Stimulated activated naive B cell treated with anti-CD40 and anti-IgM and Interleukin-4, amounts not matched to agents 10 μg/mL and 1 μg/mL and 100 μg/mL, for 72 hours (primary cell): ENCODE data around the gene PRKG1.

ENCODE experiments used
- ATAC-seq, 2 donors: fragments of 150-1000 bp; cut with Tn5 transposase; replicated peaks; 2 replicates each; pipeline ENCODE4 v1.10.0; 2021; ENCODE audit warnings: moderate library complexity in 1 of 2
- DNase-seq: peaks from one replicate; pipeline ENCODE4 v3.0.0; 2021
- H3K27ac Mint-ChIP-seq: one replicate; pipeline ENCODE4 v1.8.0; 2022; ENCODE audit warnings: mild to moderate bottlenecking, mixed read lengths
- H3K27me3 Mint-ChIP-seq, 2 donors: one replicate each; pipeline ENCODE4 v1.8.0; 2022; ENCODE audit warnings: mixed read lengths in 2 of 2
- H3K36me3 Mint-ChIP-seq, 2 donors: one replicate each; pipeline ENCODE4 v1.8.0; 2022; ENCODE audit warnings: mixed read lengths in 2 of 2, mild to moderate bottlenecking in 1 of 2
- H3K4me1 Mint-ChIP-seq, 2 donors: one replicate each; pipeline ENCODE4 v1.8.0; 2022; ENCODE audit warnings: mixed read lengths in 2 of 2, mild to moderate bottlenecking in 1 of 2
- H3K4me3 Mint-ChIP-seq, 2 donors: one replicate each; pipeline ENCODE4 v1.8.0; 2022; ENCODE audit warnings: mild to moderate bottlenecking in 2 of 2, mixed read lengths in 2 of 2, moderate library complexity in 1 of 2
- H3K9me3 Mint-ChIP-seq, 2 donors: one replicate each; pipeline ENCODE4 v1.8.0; 2022; ENCODE audit warnings: mixed read lengths in 2 of 2, mild to moderate bottlenecking in 1 of 2

The PRKG1 gene

DNA sequence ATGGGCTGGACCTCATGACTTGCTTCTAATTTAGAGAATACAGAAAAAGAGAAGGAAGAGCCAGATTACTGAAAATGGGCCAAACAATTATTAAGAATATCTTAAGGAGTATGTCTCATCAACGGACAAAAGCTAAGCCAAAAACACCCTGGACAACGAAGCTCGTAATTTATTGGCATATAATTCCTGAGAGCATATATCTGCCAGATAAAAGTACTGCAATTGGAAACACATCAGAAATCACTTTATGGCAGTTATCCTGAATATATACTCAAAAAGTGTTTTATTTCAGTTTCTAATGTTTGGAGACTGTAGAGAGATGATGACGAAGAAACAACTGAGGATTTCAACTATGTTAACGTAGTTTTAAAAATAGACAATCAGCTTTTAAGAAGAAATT lies 413.3 kb downstream of the PRKG1 start:
- Mint-ChIP-seq H3K4me1 (no peaks in the 10 kb centered on the region), H3K27ac (no peak overlapping the region), H3K36me3 (no peaks in the 10 kb centered on the region), H3K4me3 (no peak overlapping the region), H3K27me3 (no peaks in the 10 kb centered on the region), H3K9me3 (no peaks in the 10 kb centered on the region)
- no peak for ATAC-seq
- DNase-seq, result no peak

DNA sequence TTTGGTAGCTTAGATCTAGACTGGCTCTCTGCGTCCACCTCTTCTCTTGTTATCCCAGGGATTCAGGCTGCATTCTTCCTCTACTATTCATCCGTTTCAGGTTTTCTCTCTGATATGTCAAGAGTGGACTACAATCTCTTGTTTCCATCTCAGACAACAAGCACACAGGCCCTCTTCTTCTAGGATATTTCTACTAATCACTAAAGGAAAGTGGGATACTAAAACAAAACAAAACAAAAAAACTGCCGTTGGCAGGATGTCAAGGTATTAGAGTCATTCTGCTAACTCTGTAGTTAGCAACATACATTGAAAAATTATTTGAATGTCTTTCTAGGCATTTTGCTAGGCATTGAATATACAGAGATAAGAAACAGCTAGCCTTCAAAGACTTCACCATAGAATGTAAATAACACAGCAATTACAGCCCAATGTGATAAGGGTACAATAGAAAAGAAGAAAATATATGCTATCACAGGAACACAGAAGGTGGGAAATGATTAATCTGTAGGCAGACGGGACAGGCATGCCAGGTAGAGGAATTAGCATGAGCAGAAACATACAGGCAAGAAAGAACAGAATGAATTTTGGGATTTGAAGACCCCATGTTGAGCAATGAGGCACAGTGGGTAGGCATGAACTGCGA lies 414.6 kb downstream of the PRKG1 start:
- no peaks in the 10 kb centered on the region for H3K27me3 Mint-ChIP-seq
- no peaks in the 10 kb centered on the region for H3K4me1 Mint-ChIP-seq
- H3K4me3 Mint-ChIP-seq, result no peak overlapping the region
- no peaks in the 10 kb centered on the region for H3K36me3 Mint-ChIP-seq
- H3K27ac Mint-ChIP-seq, result no peak overlapping the region
- no peak for ATAC-seq
- H3K9me3 Mint-ChIP-seq, result no peaks in the 10 kb centered on the region
- no peak for DNase-seq

DNA sequence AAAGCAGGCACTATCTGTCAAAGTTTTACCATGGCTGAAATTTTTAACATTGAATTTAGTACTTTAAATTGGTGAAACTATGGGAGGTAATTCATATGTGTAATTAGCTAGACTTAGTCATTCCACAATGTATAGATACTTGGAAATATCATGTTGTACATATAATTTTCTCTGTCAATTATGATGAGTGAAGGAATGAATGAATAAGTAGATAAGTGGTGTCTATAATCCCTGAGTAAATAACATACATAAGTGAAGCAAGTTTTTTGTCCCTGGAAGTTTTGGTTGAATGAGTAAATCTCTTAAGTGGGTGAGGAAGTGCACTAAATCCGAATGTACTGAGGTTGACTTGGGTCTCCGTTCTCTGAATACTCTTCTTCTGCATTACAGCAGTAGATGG lies 424.1 kb downstream of the PRKG1 start:
- H3K4me1 Mint-ChIP-seq, result no peaks in the 10 kb centered on the region
- H3K27me3 Mint-ChIP-seq, result no peaks in the 10 kb centered on the region
- no peak overlapping the region for H3K27ac Mint-ChIP-seq
- H3K4me3 Mint-ChIP-seq, result no peak overlapping the region
- ATAC-seq, result no peak
- no peaks in the 10 kb centered on the region for H3K36me3 Mint-ChIP-seq
- DNase-seq, result no peak
- no peaks in the 10 kb centered on the region for H3K9me3 Mint-ChIP-seq

DNA sequence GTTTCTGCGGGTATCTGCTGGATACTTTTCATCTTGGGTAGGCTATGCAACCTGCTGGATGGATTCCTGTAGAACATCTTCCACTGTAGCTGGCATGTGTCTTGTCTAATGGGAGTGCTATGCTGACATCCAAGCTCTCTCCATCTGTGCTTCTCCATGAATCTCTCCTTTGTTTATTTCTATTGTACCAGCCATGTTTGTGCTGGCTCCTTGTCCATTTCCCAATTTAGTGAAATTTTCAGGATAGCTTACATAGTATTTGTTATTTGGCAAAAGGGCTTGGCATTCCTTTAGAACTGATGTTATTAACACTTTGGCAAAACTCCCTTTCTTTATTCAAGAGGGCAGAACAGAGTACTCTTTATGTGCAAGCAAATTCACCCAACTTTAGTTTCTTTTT lies 427.1 kb downstream of the PRKG1 start:
- Mint-ChIP-seq H3K36me3 (no peaks in the 10 kb centered on the region), H3K27ac (no peak overlapping the region), H3K4me3 (no peak overlapping the region), H3K27me3 (no peaks in the 10 kb centered on the region), H3K9me3 (peaks cover 0 to 1% of the 10 kb centered on the region in 2 donors), H3K4me1 (no peaks in the 10 kb centered on the region)
- DNase-seq, result no peak
- ATAC-seq, result no peak

DNA sequence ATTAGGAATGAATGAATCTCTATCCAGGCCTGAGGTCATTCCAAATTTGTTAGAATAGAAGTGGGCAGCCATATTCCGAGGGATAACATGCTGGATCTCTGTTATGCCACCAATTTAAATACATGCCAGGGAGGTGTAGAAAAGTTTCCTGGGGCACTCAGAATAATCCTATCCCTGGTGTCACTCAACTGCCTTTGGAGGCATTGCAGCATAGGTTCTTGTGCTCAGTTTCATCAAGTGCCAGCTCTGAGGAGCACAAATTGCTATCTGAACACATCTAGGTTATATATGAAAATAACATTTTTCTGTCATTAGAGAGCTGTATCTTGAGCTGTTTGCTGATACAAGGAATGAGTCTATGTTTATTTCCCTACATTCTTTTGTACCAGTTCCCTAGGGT lies 427.8 kb downstream of the PRKG1 start:
- H3K9me3 Mint-ChIP-seq, result peaks cover 0 to 1% of the 10 kb centered on the region in 2 donors
- H3K4me3 Mint-ChIP-seq, result no peak overlapping the region
- no peaks in the 10 kb centered on the region for H3K4me1 Mint-ChIP-seq
- no peaks in the 10 kb centered on the region for H3K27me3 Mint-ChIP-seq
- no peaks in the 10 kb centered on the region for H3K36me3 Mint-ChIP-seq
- ATAC-seq (no peak), DNase-seq (no peak)
- no peak overlapping the region for H3K27ac Mint-ChIP-seq

DNA sequence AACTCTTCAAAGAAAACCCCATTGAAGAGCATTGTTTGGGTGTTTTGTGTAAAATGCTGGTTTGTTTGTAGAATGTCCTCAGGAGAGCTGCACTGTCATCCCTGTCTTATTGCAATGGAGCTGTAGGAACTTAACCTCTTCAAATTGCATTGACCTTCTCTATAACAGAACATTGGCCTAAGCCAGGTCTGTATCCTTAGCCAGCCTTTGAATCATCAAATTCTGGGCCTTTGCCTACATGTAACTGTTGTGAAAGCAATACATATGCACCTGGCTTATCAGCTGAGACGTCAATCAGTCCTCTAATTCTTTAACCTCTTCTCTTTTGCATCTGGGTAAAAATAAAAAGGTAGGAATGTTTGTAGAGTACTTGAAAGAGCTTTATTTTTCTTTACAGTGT lies 429.1 kb downstream of the PRKG1 start:
- ATAC-seq, result no peak
- Mint-ChIP-seq H3K4me1 (no peaks in the 10 kb centered on the region), H3K27ac (no peak overlapping the region), H3K36me3 (no peaks in the 10 kb centered on the region), H3K4me3 (no peak overlapping the region), H3K9me3 (peaks cover 0 to 1% of the 10 kb centered on the region in 2 donors), H3K27me3 (no peaks in the 10 kb centered on the region)
- no peak for DNase-seq

DNA sequence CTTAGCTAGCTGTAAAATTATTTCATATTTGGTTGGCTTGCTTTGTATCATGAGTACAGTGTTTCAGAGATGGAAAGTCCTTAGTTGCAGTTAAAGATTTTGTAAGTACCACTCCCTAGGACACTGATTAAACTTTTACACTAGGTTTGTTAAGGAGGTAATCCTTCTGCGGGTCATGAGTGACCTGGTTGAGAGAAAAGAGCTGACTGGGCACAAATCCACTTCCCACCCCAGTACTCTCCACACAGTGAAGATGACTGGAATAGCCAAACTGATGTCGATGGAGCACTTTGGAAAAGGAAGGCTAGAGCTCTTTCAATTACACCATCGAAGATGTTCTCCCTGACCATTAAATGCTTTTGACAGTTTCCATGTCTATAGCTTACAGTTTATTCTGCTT lies 433.2 kb downstream of the PRKG1 start:
- H3K9me3 Mint-ChIP-seq, result peaks cover 0 to 1% of the 10 kb centered on the region in 2 donors
- no peaks in the 10 kb centered on the region for H3K36me3 Mint-ChIP-seq
- H3K4me1 Mint-ChIP-seq, result no peaks in the 10 kb centered on the region
- ATAC-seq (no peak), DNase-seq (no peak)
- no peaks in the 10 kb centered on the region for H3K27me3 Mint-ChIP-seq
- no peak overlapping the region for H3K4me3 Mint-ChIP-seq
- no peak overlapping the region for H3K27ac Mint-ChIP-seq

DNA sequence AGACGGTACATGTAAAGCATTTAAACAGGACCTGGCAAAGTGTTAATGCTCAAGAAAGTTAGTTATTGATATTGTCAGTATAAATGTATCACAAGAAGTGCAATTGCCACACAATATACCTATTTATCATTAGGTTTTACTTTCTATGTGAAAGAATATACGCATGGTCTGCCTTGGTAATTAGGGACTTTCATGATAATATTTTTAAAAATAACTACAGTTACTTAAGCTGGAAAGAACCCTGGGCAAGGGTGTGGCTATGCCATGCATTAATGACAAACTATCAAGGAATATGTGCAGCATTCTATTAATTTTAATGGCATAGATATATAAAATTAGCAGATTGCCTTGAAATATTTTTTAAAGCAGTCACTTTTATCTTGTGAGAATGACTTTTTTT lies 433.9 kb downstream of the PRKG1 start:
- Mint-ChIP-seq H3K36me3 (no peaks in the 10 kb centered on the region), H3K9me3 (peaks cover 0 to 1% of the 10 kb centered on the region in 2 donors), H3K27me3 (no peaks in the 10 kb centered on the region), H3K4me1 (no peaks in the 10 kb centered on the region), H3K27ac (no peak overlapping the region), H3K4me3 (no peak overlapping the region)
- DNase-seq (no peak), ATAC-seq (no peak)

DNA sequence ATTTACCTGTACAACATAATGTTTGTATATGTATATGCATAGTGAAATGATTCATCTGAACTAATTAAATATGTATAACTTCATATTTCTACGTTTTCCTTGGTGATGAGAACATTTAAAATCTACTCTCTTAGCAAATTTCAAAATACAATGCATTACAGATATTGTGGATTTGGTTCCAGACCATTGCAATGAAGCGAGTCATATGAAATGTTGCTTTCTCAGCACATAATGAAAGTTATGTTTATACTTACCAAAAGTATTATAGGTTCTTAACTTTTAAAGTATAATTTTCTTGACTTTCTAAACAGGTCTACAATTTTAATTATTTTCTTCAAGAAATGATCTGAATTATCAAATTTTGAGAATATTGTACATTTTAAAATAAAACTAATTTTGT lies 435.9 kb downstream of the PRKG1 start:
- no peak overlapping the region for H3K4me3 Mint-ChIP-seq
- no peak overlapping the region for H3K27ac Mint-ChIP-seq
- no peaks in the 10 kb centered on the region for H3K36me3 Mint-ChIP-seq
- DNase-seq, result no peak
- no peaks in the 10 kb centered on the region for H3K4me1 Mint-ChIP-seq
- peaks cover 0 to 1% of the 10 kb centered on the region in 2 donors for H3K9me3 Mint-ChIP-seq
- no peak for ATAC-seq
- no peaks in the 10 kb centered on the region for H3K27me3 Mint-ChIP-seq

DNA sequence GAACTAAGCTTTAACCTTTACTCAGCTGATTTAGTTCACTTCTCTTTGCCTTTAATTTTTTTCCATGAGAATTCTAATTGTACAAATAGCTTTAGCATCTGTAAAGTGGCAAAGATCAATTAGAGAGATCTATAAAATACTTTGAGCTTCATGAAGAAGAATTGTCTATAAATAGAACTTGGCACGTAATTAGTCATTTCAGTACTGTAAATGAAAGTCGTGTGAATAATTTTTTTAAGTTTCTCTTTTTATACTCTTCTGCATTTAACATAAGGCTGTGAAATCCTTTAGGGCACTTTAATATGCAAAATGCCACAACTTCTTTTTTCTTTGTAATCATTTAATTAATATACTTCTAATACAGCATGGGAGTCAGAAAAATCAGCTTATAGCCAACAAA lies 447.3 kb downstream of the PRKG1 start:
- no peak overlapping the region for H3K4me3 Mint-ChIP-seq
- no peak for ATAC-seq
- no peaks in the 10 kb centered on the region for H3K4me1 Mint-ChIP-seq
- H3K27me3 Mint-ChIP-seq, result peaks cover 0 to 4% of the 10 kb centered on the region in 2 donors
- no peak overlapping the region for H3K27ac Mint-ChIP-seq
- H3K36me3 Mint-ChIP-seq, result no peaks in the 10 kb centered on the region
- no peak for DNase-seq
- peaks cover 2 to 6% of the 10 kb centered on the region in 2 donors for H3K9me3 Mint-ChIP-seq

DNA sequence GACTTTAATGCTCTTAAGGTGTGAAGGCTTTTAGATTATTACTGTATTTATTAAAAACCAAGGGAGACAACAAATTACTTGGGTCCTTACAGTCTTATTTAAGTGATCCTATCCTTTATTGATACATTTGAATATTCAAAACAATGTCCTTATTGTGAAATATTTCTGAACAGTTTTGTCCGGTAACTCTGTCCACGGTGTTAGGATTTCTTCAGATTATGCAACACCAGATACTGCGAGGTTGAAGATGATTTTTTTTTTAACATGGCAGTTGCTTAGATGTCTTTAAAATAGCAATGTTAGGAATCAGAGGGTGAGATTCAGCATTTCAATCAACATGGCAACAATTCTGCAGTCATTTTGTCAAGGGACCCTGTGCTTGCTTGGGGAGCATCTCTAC lies 448.6 kb downstream of the PRKG1 start:
- no peaks in the 10 kb centered on the region for H3K36me3 Mint-ChIP-seq
- no peaks in the 10 kb centered on the region for H3K4me1 Mint-ChIP-seq
- no peak overlapping the region for H3K4me3 Mint-ChIP-seq
- peaks cover 0 to 4% of the 10 kb centered on the region in 2 donors for H3K27me3 Mint-ChIP-seq
- ATAC-seq (no peak), DNase-seq (no peak)
- no peak overlapping the region for H3K27ac Mint-ChIP-seq
- H3K9me3 Mint-ChIP-seq, result peaks cover 0 to 2% of the 10 kb centered on the region in 2 donors

DNA sequence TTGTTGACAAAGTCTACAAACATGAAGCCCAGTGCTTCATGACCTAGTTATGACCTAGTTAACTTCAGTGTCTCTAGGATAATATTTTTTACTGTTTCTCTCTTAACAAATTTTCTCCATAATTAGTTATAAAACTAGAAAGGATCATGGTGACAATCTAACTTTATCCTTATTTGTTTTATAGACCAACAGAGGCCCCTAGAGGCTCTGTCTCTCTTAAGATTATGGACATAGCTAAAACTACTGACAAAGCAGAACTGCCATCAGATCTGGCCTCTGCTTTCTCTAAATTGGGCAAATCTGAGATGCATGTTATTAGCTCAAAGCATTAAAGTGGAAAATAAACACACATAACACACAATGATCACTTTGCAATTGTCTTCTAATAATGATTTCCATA lies 449.2 kb downstream of the PRKG1 start:
- Mint-ChIP-seq H3K27ac (no peak overlapping the region), H3K36me3 (no peaks in the 10 kb centered on the region), H3K9me3 (peaks cover 0 to 2% of the 10 kb centered on the region in 2 donors), H3K4me3 (no peak overlapping the region), H3K27me3 (peaks cover 0 to 4% of the 10 kb centered on the region in 2 donors), H3K4me1 (no peaks in the 10 kb centered on the region)
- ATAC-seq (no peak), DNase-seq (no peak)

DNA sequence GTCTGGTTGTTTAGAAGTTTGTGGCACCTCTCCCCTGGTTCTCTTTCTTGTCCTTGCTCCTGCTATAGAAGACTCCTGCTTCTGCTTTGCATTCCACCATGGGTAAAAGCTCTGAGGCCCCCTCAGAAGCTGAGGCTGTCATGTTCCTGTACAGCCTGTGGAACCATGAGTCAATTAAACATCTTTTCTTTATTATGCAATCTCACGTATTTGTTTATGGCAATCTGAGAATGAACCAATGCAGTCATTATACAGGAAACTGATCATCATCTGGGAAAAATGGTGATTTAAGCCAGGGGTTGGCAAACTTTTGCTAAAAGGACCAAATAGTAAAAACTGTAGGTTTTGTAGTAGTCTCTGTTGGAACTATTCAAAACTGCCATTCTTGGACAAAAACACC lies 449.8 kb downstream of the PRKG1 start:
- H3K27me3 Mint-ChIP-seq, result peaks cover 0 to 4% of the 10 kb centered on the region in 2 donors
- H3K9me3 Mint-ChIP-seq, result peaks cover 0 to 2% of the 10 kb centered on the region in 2 donors
- no peaks in the 10 kb centered on the region for H3K4me1 Mint-ChIP-seq

DNA sequence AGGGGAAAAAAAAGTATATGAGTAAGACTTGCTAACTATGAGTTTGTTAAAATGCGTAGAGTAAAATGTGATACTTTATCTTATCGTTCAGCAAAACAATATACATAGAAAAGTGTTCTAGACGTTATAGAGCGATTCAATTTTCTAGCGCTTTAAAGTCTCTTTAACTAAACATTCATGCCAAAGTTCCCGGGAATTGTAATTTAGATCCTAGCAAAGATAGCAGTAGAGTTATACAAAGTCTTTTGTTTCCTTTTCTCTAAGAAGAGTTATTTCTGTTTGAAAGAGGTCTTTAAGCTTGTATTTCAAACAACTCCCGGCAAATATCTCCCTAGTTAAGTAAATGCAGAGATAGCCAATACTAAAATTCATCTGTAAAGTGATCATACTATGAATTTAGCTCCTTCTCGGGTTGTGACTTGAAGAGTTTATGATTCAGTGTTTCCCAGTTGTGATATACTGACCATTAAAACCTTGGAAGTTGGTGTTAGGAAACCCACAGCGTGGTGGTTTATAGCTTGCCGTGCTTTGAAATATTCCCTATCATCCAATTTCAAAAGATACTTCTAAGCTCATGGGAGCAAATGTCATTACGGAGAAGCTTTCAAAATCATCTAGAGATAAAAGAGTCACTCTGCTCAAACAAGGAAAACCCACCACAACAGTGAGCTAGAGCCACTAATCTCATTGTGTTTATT lies 453.4 kb downstream of the PRKG1 start:
- Mint-ChIP-seq H3K4me1 (no peaks in the 10 kb centered on the region), H3K27ac (no peak overlapping the region), H3K36me3 (no peaks in the 10 kb centered on the region), H3K27me3 (peaks cover 0 to 4% of the 10 kb centered on the region in 2 donors), H3K9me3 (peaks cover 0 to 2% of the 10 kb centered on the region in 2 donors), H3K4me3 (no peak overlapping the region)
- DNase-seq (no peak), ATAC-seq (no peak)

More for the DNA sequence above, 449.8 kb downstream of the PRKG1 start:
- ATAC-seq (no peak), DNase-seq (no peak)
- no peak overlapping the region for H3K27ac Mint-ChIP-seq
- H3K36me3 Mint-ChIP-seq, result no peaks in the 10 kb centered on the region
- no peak overlapping the region for H3K4me3 Mint-ChIP-seq

DNA sequence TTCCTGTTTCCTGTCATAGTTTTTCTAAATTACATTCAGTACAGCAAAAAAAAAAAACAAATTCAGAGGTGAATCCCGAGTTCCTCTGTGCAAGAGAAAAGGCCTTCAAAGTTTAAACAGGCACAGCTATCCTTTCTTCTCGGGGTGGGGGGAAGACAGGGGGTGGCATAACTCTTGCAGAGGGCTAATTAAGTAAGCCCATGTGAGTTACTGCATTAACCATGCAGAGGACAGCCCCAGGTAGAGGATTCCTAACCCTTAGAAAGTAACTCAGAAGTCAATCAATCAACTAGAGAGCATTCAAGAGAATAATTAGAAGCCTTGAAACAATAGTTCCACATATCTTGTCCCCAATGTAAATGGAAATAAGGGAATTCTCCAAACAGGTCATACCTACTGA lies 454.2 kb downstream of the PRKG1 start:
- DNase-seq, result no peak
- no peaks in the 10 kb centered on the region for H3K36me3 Mint-ChIP-seq
- H3K27ac Mint-ChIP-seq, result no peak overlapping the region
- H3K27me3 Mint-ChIP-seq, result peaks cover 0 to 4% of the 10 kb centered on the region in 2 donors
- no peaks in the 10 kb centered on the region for H3K4me1 Mint-ChIP-seq
- H3K4me3 Mint-ChIP-seq, result no peak overlapping the region
- peaks cover 0 to 2% of the 10 kb centered on the region in 2 donors for H3K9me3 Mint-ChIP-seq
- ATAC-seq, result no peak
